GM19240 (cell line): Measurements from ENCODE around the gene PPARG.
"Not testable (repeated sequence)": the region's sequence is repeated elsewhere in the genome, so short reads cannot be mapped to it uniquely, and the experiment has no call there.

Experiments used
- DNase-seq: peaks from one replicate; pipeline ENCODE4 v3.0.0; 2011; ENCODE audit warnings: low spot score; ENCODE audit not compliant: insufficient read length

PPARG gene

GRCh38 chr3:12278566-12278965 lies 10.3 kb upstream of the PPARG start:
- DNase-seq: no peak

DNA sequence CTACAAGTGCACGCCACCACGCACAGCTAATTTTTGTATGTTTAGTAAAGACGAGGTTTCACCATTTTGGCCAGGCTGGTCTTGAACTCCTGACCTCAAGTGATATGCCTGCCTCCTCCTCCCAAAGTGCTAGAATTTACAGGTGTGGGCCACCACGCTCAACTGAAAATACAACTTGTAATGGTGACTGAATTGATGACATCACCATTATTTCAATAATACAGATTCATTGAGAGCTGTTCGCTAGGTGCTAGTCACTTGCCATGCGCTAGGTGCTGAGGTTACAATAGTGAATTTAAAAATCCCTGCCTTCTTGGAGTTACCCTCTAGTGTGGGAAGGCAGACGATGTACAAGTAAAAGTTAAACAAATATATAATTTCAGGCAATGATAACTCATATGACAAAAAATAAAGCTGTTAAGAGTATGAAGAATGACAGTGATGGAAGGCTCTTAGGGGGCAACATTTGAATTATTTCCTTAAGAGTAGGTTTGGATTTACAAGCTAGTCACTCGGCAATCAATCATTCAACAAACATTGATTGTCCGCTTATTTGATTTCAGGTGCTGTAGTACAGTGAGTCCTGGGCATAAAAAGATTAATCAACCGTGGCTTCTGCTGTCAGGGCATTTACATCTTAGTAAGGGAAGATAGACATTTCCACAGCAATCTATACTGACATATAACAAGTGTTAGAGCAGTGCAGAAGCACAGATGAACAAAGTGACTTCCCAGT lies 9.1 kb upstream of the PPARG start:
- no peak for DNase-seq

- no peak for DNase-seq
Measured at GRCh38 chr3:12280357-12280806, 8.5 kb upstream of the PPARG start.

DNA sequence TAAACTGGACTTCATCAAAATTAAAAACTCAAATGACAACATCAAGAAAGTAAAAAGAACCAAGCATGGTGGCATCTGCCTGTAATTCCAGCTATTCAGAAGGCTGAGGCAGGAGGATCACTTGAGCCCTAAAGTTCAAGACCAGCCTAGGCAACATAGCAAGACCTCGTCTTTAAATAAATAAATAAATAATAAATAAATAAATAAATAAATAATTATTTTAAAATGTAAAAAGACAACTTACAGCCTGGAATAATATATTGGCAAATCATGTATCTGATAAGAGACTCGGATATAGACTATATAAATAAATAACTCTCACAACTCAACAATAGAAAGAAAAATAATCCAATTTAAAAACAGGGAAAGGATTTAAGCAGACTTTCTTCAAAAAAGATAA lies 4.3 kb upstream of the PPARG start:
- DNase-seq: no peak

DNA sequence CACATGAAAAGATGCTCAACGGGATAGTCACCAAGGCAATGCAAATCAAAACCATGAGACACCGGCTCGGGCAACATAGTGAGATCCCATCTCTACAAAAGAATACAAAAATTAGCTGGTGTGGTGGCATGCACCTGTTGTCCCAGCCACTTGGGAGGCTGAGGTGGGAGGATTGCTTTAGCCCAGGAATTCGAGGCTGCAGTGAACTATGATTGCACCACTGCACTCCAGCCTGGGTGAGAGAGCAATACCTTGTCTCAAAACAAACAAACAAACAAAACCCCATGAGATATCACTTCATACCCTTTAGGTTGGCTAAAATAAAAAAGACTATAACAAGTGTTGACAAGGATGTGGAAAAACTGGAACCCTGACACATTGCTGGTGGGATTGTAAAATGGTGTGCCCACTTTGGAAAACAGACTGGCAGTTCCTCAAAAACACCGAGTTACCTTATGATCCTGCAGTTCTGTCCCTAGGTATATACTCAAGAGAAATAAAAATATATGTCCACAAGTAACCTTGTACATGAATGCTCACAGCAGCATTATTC lies 3.8 kb upstream of the PPARG start:
- DNase-seq: no peak

DNA sequence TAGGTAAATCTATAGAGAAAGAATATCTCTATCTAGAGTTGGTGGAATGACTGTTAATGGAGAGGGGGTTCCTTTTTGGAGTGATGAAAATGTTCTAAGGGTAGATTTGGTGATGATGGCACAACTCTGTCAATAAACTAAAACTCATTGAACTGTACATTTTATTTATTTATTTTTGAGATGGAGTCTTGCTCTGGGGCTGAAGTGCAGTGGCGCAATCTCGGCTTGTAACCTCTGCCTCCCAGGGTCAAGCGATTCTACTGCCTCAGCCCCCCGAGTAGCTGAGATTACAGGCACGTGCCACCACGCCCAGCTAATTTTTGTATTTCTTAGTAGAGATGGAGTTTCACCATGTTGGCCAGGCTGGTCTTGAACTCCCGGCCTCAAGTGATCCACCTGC lies 3.1 kb upstream of the PPARG start:
- not testable (repeated sequence) for DNase-seq

GRCh38 chr3:12286504-12286903 lies 2.4 kb upstream of the PPARG start:
- DNase-seq: no peak

GRCh38 chr3:12286927-12287726 lies 1.7 kb upstream of the PPARG start:
- DNase-seq: no peak

GRCh38 chr3:12287727-12288181 lies 1.1 kb upstream of the PPARG start:
- no peak for DNase-seq

DNA sequence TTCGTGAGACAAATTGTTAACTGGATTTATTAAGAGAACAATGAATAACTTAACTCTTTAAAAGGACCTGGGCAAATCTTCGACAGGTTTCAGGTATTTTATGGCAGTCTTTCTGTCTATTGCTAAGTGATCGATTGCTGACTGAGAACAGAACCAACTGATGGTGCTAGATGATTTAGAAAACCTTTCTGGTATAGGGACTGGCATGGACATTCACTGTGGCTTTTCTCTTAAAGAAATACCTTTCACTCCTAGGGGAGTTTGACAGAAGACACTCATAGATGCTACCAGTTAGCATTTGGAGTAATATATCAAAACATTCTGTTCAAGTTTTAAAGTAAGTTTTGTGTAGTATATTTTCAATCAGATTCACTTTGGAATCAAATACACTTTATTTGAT lies 654 bp downstream of the PPARG start:
- DNase-seq: no peak

GRCh38 chr3:12292770-12293169 lies 3.9 kb downstream of the PPARG start:
- DNase-seq: no peak

GRCh38 chr3:12294885-12295580 lies 6.2 kb downstream of the PPARG start:
- DNase-seq: no peak

- no peak for DNase-seq
Measured at GRCh38 chr3:12296511-12296910, 7.6 kb downstream of the PPARG start.

DNA sequence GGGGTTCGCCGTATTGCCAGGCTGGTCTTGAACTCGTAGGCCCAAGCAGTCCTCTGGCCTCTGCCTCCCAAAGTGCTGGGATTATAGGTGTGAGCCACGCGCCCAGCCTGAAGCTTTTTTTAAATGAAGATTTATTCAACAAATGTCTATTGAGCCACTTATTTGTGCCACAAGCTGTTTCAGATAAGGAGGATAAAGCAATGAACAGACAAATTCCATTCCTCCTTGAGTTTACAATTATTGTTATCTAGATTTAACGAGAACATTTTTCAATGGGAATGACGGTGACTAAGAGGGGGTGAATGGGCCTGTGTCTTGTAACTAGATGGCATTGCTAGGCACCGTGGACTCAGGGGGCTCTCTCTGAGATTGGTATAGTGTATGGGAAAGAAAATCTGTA lies 10.2 kb downstream of the PPARG start:
- DNase-seq: no peak

DNA sequence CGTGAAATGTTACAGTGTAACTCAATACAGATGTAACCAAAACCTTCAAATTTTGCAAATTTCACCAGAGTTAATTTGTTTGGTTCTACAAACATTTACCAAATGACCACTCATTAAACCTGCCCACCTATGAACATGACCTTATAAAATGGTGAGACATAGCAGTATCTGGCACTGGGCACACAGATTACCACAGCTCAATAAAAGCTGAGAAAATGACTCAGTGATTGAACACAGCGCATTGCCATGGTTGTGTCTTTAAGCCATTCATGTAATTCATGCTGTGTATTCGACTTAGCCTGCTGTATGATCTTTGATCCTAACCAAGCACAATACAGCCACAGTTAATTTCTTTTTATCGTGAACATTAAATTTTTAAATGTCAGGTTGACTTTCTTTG lies 11.3 kb downstream of the PPARG start:
- DNase-seq: no peak

DNA sequence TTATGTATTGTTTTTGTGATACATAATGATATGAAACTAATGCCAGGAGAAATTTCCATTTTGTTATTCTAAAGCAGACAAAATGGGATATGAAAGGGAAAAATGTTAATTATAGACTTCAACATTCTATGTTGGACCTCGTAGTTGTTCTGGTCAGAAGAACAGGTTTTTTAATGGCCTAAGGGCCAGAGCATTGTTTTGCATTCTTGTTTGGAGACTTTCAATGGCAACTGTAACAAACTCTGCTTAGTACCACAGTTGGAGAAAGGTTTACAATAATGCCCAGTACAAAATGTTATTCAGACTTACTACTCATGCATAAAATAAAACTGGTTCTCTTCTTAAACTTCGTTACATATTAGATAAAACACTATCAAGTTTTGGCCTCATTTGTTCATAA lies 12.2 kb downstream of the PPARG start:
- DNase-seq: no peak

- no peak for DNase-seq
Measured at GRCh38 chr3:12301513-12301912, 12.6 kb downstream of the PPARG start.

DNA sequence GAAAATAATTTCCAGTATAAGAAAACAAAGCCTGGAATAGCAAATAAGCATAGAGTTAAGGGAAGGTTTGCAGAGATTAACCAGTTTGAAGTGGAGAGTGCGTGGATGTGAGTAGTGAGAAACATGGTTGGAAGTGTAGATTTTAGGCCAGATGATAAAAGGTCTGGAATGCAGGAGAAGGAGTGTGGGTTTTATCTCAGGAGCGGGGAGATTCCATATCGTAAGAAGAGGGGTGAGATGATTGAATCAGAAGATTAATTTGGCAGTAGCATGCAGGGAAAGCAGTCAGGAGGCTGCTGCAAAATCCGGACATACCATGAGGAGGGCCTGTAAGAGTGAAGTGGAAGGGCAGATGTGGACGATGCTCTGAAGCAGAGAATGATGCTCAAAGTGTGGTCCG lies 13.7 kb downstream of the PPARG start:
- DNase-seq: no peak

DNA sequence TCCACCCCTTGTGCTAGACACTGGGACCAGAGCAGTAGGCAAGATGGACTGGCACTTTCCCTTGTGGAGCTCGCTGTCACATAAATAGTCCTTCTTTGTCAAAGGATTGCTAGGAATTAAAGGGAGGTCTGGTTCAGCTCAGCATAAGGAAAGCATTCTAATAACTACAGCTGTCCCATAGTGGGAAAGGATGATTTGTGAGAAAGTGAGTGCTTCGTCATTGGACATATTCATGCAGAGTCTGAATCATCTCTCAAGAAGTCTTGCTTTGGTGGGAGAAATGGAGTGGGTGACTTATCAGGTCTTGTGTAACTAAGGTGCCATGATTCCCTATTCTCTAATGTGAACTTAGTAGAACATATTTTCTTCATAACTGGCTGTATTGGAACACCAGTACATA lies 14.7 kb downstream of the PPARG start:
- DNase-seq: no peak

DNA sequence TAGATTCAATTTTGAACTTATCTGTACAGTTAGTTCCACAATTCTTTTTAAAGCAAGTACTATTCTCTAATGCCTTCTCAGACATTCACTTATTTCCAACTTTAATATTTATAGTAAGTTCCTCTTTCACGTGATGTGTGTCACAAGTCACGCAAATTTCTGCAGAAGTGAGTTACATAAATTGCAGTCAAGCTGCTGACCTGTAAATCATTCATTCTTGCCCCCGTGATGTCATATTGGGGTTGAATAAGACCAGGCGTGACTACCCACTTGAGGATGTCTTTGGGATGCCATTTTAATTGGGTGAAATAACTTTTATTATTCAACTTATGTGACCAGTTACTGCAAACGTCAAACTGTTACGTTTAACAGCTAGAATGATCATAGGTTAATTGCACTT lies 15.1 kb downstream of the PPARG start:
- no peak for DNase-seq

- no peak for DNase-seq
Measured at GRCh38 chr3:12307136-12307535, 18.3 kb downstream of the PPARG start.

GRCh38 chr3:12308517-12308916 lies 19.6 kb downstream of the PPARG start:
- DNase-seq: no peak
